Stimulated activated CD4-positive, alpha-beta T cell treated with anti-CD3 and anti-CD28 coated beads, Interleukin-12 subunit alpha, Interleukin-12 subunit beta, amount 100 ng/mL, for 24 hours (primary cell): ENCODE results near the gene EGLN1.

Experiments
- DNase-seq, 2 experiments: peaks; one replicate each; pipeline ENCODE4 v3.0.0-alpha.2; 2020; ENCODE audit warnings: low read depth in 2 of 2

The EGLN1 gene

DNA sequence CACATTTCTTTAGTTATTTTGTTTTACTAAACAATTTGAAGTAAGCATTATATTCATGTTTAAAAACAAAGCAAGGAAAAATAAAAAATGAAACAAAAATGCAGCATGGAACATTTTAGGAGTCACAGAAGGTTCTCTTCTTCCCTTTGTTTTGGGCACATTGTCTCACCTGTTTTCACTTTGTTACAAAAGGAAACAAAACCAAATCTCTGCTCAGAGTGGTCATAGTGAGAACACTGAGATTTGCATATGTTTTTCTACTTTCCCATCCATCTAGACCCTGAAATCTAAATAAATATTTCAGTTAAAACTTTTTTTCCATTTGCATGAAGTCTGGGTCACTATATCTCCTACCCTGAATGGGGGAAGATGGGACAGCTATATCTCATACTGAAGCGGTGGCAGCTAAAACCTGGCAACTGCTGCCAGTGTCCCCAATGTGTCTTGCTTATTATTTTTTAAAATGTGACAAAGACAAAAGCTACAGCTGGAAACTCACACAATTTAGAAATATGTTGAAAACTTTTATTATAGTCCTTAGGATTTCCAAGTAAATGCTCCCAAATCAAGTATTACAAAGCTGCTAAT is 87.9 kb downstream of the EGLN1 start:
- DNase-seq = no peak

DNA sequence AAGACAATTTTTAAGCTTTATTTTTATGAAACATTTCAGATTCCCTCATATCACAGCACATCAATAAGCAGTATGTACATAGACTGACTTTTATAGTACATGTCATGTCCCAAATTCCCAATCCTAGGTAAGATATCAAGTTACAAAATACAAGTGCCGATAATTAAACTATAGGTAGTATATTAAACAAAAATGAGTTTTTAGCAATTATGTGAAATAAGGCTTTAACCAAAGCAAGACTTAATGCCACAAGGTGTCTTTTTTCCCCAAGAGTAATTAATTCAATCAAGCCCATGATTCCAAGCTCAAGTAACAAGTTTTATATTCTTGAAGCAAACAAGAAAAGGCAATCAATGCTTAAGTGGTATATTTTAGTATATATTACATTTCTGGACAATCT is 89.3 kb downstream of the EGLN1 start:
- DNase-seq = no peak

DNA sequence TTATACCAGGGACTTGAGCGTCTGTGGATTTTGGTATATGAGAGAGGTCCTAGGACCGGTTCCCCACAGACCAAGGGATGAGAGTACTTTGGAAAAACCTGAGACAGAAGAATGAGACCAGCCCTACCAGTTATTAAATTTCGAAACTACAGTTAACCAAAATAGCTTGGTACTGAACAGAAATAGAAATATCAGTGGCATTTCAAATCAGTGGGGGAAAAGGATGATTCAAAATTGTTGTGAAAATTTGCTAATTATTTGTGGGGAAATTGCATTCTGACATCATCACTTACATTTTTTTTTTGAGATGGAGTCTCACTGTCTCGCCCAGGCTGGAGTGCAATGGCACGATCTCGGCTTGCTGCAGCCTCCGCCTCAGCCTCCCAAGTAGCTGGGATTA is 92.6 kb downstream of the EGLN1 start:
- DNase-seq = no peak

GRCh38 chr1:231327617-231328016 is 94.5 kb downstream of the EGLN1 start:
- no peak for DNase-seq

DNA sequence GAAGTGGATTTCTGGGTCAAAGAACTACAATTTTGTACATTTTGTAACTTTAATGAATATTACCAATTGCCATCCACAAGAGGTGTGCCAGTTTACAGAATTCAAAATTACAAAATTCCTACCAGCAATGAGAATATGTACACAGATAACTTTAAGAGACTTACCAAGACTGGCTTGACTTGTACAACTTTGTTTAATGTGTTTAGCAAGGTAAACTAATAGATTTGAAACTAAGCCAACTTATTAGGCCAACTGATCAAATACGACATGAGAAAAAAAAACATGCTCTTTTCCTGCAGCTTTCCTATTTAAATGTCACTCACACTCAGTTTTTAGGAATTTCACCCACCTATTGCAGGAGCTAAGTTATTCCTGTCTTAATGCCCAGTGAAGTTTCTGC is 95.8 kb downstream of the EGLN1 start:
- DNase-seq = no peak

GRCh38 chr1:231324660-231325059 is 97.4 kb downstream of the EGLN1 start:
- DNase-seq = no peak

GRCh38 chr1:231322880-231323530 is 99.1 kb downstream of the EGLN1 start:
- no peak for DNase-seq

GRCh38 chr1:231319080-231319479 is 103.0 kb downstream of the EGLN1 start:
- DNase-seq = no peak

DNA sequence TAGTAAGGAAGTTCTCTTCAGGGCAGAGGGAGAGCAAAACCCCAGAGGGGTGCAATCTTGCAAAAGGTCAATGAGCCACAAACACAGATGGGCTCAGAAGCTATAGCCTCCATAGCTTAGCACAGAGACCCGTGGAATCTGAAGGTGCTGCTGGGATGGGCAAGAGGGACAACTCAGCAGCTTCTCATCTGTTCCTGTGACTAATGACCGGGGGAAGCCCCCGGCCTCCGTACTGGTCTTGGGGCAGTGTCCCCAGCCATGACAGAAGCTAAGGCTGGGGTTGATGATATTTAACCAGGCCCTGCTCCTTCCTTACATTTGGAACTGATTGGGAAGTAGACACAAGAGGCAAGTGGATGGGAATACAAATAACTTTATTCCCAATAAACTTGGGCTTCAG is 103.5 kb downstream of the EGLN1 start:
- no peak for DNase-seq

DNA sequence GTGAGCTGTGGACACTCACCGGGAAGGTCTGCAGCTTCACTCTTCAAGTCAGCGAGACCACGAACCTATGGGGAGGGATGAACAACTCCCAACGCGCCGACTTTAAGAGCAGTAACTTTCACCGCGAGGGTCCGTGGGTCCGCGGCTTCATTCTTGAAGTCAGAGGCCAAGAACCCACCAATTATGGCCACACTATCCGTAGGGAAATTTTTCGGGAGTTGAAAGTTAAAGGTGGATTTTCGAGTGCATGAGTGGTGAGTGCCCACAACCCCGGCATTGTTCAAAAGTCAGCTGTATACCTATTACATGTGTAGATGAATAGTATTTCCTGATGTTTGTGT is 104.1 kb downstream of the EGLN1 start:
- no peak for DNase-seq

- no peak for DNase-seq
Observed at GRCh38 chr1:231317306-231318014, 104.6 kb downstream of the EGLN1 start.

DNA sequence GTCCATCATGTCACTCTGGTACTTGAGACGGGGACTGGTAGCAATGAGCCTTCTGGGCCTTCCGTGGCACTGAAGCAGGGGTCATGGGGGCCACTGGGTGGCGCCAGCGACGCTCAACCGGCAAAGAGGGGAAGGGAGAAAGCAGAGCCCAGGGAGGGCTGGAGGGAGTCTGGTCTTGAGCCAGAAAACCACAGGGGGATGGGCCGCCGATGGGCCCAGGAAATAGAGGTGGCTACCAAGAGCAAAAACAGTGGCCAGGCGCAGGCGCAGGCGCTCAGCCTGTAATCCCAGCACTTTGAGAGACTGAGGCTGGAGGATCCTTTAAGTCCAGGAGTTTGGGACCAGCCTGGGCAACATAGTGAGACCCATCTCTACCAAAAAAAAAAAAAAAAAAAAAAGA is 106.2 kb downstream of the EGLN1 start:
- DNase-seq = peak; percentile 6 to 37
